Astrocyte of the cerebellum (primary cell): ENCODE measurements around the gene UACA.
"Not testable (repeated sequence)": the region's sequence is repeated elsewhere in the genome, so short reads cannot be mapped to it uniquely, and the experiment has no call there.

Source experiments
- DNase-seq: peaks from one replicate; pipeline ENCODE4 v3.0.0-alpha.2; 2011; ENCODE audit warnings: low read depth
- H3K4me3 ChIP-seq: 2 replicates; pipeline ENCODE4 v1.5.1; 2011; ENCODE audit warnings: mild to moderate bottlenecking, low read depth, low read length, moderate library complexity
- CTCF ChIP-seq: IDR thresholded peaks from 2 replicates; pipeline ENCODE4 v1.5.1; 2012; ENCODE audit warnings: low read length, low read depth, moderate library complexity, mild to moderate bottlenecking; ENCODE audit errors: missing control alignments
- in situ Hi-C: cut with HindIII; loops from 2 replicates; pipeline ENCODE4 v1.10.0; 2017; ENCODE audit warnings: low sequenced_read_pairs

Gene UACA

GRCh38 chr15:70627322-70627721 is 136.0 kb downstream of the UACA start:
- in situ Hi-C loops: loop anchor here (5.0 to 10.0 kb wide), 2 partner anchors 45 to 63 kb away; no protein-coding TSS in a partner anchor
- no peak overlapping the region for H3K4me3 ChIP-seq
- no peak for DNase-seq
- no peak for TF ChIP-seq CTCF

GRCh38 chr15:70625438-70625837 is 137.9 kb downstream of the UACA start:
- in situ Hi-C loops: loop anchor here (5.0 to 10.0 kb wide), 2 partner anchors 43 to 61 kb away; no protein-coding TSS in a partner anchor
- DNase-seq: no peak
- TF ChIP-seq CTCF: no peak
- no peak overlapping the region for H3K4me3 ChIP-seq

DNA sequence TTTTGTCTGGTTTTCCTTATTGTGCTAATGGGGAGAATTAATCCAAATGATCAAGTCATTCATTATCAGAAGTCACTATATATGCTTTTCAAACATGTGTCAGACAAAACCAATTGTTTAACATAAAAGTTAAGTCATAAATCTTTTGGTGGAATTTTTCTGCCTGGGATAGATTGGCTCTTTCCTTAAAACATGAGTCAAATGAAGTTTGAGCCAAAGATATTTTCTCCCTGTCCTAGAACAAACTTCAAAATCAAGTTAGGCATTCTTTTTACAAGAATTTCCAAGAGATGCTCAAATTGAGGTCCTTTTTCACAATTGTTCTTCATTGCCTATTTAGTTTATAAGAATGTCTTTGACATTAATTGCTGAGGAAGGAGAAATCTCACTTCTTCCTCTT is 138.3 kb downstream of the UACA start:
- DNase-seq: no peak
- H3K4me3 ChIP-seq: no peak overlapping the region
- no peak for TF ChIP-seq CTCF
- in situ Hi-C loops: loop anchor here (5.0 to 10.0 kb wide), 2 partner anchors 43 to 60 kb away; no protein-coding TSS in a partner anchor

GRCh38 chr15:70618929-70619328 is 144.4 kb downstream of the UACA start:
- in situ Hi-C loops: no loop called here
- TF ChIP-seq CTCF: no peak
- H3K4me3 ChIP-seq: no peak overlapping the region
- no peak for DNase-seq

DNA sequence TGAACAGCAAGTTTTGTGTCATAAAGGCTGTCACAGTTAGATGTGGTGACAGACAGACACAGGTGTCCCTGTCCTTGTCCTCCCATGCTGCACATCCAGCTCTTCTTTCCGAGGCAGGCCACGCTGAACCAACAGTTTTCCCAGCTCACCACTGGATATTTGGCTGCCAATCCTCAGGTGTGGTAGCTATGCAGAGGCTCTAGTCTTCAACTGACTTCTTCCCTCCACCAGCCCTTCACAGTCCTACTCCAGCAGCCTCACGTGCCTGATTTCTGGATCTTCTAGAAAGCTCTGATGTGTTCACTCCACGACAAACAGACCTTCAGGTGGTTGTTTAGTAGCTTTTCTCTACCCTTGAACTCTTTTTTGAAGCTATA is 145.5 kb downstream of the UACA start:
- in situ Hi-C loops: no loop called here
- DNase-seq: no peak
- H3K4me3 ChIP-seq: no peak overlapping the region
- no peak for TF ChIP-seq CTCF

DNA sequence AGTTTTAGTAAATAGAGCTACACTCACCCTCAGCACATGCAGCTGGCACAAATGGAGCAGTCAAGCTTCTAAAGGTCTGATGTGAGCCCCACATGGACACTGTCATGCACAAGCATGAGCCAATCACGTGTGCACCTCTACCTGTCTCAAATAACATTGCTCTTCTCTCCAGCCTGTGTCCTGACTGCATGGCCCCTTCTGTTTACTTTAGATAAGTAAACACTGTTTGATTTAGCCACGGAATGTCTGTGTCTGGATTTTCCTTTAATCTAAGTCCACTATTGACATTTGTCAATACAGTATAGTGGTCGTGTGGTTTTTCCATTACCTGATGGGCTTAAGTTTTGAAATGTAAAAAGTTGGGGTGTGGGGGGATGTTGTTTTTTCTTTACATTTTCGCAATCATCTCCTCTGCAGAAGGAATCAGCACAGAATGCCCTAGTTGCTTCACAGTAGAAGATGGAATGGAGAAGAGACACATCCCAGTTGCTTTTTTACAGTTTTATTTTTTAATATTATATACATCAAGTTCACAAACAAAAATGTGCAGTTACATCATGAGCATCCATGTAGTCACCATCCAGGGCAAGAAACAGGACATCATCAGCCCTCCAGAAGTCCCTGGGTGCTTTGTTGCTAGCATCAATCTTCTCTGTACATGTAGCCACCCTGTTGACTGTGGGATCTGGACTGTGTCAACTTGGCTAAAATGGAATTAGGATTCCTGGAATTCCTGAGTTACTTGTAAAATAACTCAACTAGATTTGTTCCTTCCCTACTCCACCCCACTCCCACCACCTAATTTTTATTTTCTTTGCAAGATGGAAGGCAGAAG is 146.1 kb downstream of the UACA start:
- H3K4me3 ChIP-seq: no peak overlapping the region
- in situ Hi-C loops: no loop called here
- DNase-seq: no peak
- TF ChIP-seq CTCF: no peak

- in situ Hi-C loops, DNase-seq, H3K4me3 ChIP-seq: not testable (repeated sequence)
Observed at GRCh38 chr15:70616311-70616756, 147.0 kb downstream of the UACA start.
